ENCODE results near the gene HRC. TPM values are rescaled to one million over a fixed set of nuclear protein-coding genes. Genes with fewer than 3 reads are reported as not detected.
"Not testable (repeated sequence)": the region's sequence is repeated elsewhere in the genome, so short reads cannot be mapped to it uniquely, and the experiment has no call there.

Gene HRC
- total RNA-seq, 1 donor from 2014 or later = not detected

GRCh38 chr19:49128545-49129237 is 26.5 kb downstream of the HRC start:
- Histone ChIP-seq H3K27me3 (ENCODE audit: control insufficient read depth, insufficient read depth, low read length) (no peaks in the 10 kb centered on the region), H3K4me3 (ENCODE audit: low read depth, low read length) (peak overlapping the region; percentile 29), H3K36me3 (ENCODE audit: control insufficient read depth, insufficient read depth, low read length) (no peaks in the 10 kb centered on the region)
- DNase-seq (ENCODE audit: low read depth) (no peak), FAIRE-seq (no peak)
- no peak for TF ChIP-seq CTCF (IDR thresholded peaks at IDR 0.05; ENCODE audit: insufficient read depth, low read length, severe bottlenecking)

- peak overlapping the region; percentile 29 for H3K4me3 ChIP-seq (ENCODE audit: low read depth, low read length)
- no peak for FAIRE-seq
These were observed 27.3 kb downstream of the HRC start for GRCh38 chr19:49127674-49128544.

DNA sequence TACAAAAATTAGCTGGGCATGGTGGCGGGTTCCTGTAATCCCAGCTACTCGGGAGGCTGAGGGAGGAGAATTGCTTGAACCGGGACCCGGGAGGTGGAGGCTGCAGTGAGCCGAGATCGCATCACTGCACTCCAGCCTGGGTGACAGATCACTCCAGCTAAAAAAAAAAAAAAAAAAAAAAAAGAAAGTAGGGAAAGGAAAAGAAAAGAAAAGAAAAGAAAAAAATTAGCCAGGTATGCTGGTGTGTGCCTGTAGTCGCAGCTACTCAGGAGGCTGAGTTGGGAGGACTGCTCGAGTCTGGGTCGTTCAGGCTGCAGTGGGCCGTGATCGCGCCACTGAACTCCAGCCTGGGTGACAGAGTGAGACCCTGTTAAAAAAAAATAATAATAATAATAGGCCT is 28.0 kb downstream of the HRC start:
- not testable (repeated sequence) for FAIRE-seq; H3K36me3 ChIP-seq (ENCODE audit: control insufficient read depth, insufficient read depth, low read length); H3K4me3 ChIP-seq (ENCODE audit: low read depth, low read length); DNase-seq (ENCODE audit: low read depth); H3K27me3 ChIP-seq (ENCODE audit: control insufficient read depth, insufficient read depth, low read length)

More at GRCh38 chr19:49127674-49128544, 27.3 kb downstream of the HRC start:
- H3K27me3 ChIP-seq (ENCODE audit: control insufficient read depth, insufficient read depth, low read length) = no peaks in the 10 kb centered on the region
- DNase-seq (ENCODE audit: low read depth) = peak; percentile 85
- TF ChIP-seq CTCF (IDR thresholded peaks at IDR 0.05; ENCODE audit: insufficient read depth, low read length, severe bottlenecking) = peak; percentile 26
- no peaks in the 10 kb centered on the region for H3K36me3 ChIP-seq (ENCODE audit: control insufficient read depth, insufficient read depth, low read length)

- H3K4me3 ChIP-seq (ENCODE audit: low read depth, low read length) = no peak overlapping the region
- TF ChIP-seq CTCF (IDR thresholded peaks at IDR 0.05; ENCODE audit: insufficient read depth, low read length, severe bottlenecking) = no peak
- no peak for FAIRE-seq
These were observed 28.6 kb downstream of the HRC start for GRCh38 chr19:49126575-49126974.

DNA sequence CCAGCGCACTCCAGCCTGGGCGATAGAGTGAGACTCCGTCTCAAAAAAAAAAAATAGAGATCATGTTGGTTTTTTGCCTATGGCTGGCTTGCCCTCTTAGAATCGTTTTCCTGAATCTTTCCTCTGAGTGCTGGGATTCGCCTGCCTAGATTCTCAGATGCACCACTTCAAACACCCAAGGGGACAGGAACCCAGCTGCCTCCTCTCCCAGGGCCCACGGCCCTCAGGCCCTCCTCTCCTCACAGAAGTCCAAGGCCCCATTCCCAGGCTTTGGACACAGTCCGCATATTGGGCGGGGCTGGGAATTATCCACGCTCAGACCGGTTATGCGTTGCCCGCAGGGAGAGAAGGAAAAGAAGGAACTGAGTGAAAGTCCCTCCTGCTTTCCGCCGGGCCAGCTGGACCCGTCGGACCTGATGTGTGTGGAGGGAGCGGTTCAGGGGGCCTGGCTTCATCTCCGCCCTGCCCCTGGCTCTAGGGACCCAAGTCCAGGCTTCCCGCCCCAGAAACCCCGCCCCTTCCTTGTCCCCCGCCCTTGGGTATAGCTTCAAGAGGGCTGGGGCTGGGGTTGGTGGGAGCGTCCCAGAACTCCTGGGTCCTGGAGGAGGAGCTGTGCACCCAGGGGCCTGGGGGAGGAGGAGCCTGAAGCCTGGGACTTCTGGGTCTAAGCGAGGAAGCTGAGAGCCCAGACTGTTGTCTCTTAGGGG is 30.0 kb downstream of the HRC start:
- no peak for DNase-seq (ENCODE audit: low read depth)
- no peak overlapping the region for H3K4me3 ChIP-seq (ENCODE audit: low read depth, low read length)
- TF ChIP-seq CTCF (IDR thresholded peaks at IDR 0.05; ENCODE audit: insufficient read depth, low read length, severe bottlenecking) = no peak
- no peak for FAIRE-seq
- no peaks in the 10 kb centered on the region for H3K36me3 ChIP-seq (ENCODE audit: control insufficient read depth, insufficient read depth, low read length)
- no peaks in the 10 kb centered on the region for H3K27me3 ChIP-seq (ENCODE audit: control insufficient read depth, insufficient read depth, low read length)

More at GRCh38 chr19:49126575-49126974, 28.6 kb downstream of the HRC start:
- DNase-seq (ENCODE audit: low read depth) = no peak
- Histone ChIP-seq H3K27me3 (ENCODE audit: control insufficient read depth, insufficient read depth, low read length) (no peaks in the 10 kb centered on the region), H3K36me3 (ENCODE audit: control insufficient read depth, insufficient read depth, low read length) (no peaks in the 10 kb centered on the region)

- H3K4me3 ChIP-seq (ENCODE audit: low read depth, low read length); H3K36me3 ChIP-seq (ENCODE audit: control insufficient read depth, insufficient read depth, low read length); H3K27me3 ChIP-seq (ENCODE audit: control insufficient read depth, insufficient read depth, low read length); DNase-seq (ENCODE audit: low read depth); FAIRE-seq: not testable (repeated sequence)
These were observed 31.9 kb downstream of the HRC start for GRCh38 chr19:49123285-49123684.

DNA sequence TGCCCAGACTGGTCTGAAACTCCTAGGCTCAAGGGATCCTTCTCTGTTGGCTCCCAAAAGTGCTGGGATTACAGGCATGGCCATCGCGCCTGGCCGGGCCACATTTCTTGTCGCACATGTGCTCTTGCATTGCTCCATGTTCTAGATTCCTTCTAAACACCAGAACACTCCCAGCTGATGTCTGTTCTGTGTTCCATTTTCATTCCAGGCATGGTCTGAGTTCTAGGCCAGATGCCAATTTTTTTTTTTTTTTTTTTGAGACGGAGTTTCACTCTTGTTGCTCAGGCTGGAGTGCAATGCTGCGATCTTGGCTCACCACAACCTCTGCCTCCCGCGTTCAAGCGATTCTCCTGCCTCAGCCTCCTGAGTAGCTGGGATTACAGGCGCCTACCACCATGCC is 33.4 kb downstream of the HRC start:
- not testable (repeated sequence) for H3K27me3 ChIP-seq (ENCODE audit: control insufficient read depth, insufficient read depth, low read length); DNase-seq (ENCODE audit: low read depth); H3K36me3 ChIP-seq (ENCODE audit: control insufficient read depth, insufficient read depth, low read length); FAIRE-seq; H3K4me3 ChIP-seq (ENCODE audit: low read depth, low read length)

All from bronchial epithelial cell (primary cell).